ENCODE results near the gene CALHM5. TPM values are rescaled to one million over a fixed set of nuclear protein-coding genes. Genes with fewer than 3 reads are reported as not detected.
A peak's percentile ranks its signal among the peaks of the same experiment; 100 is the strongest.

The CALHM5 gene
- total and polyA plus RNA-seq, 2 experiments from 2014 or later: 0.51 to 9.8 TPM

GRCh38 chr6:116568821-116569755, 57.6 kb downstream of the CALHM5 start:
- no peaks in the 10 kb centered on the region for H3K27me3 ChIP-seq (replicated peaks; ENCODE audit: insufficient read depth)
- H2AFZ ChIP-seq: no peak overlapping the region
- 75% methylated on average over 7 of the region's 7 CpGs for WGBS, 2 experiments (ENCODE audit: low coverage in 1 of 2, low lambda C conversion rate in 2 of 2, missing lambda C conversion rate in 2 of 2)
- no peaks in the 10 kb centered on the region for H3K36me3 ChIP-seq (ENCODE audit: low read depth)
- peaks cover 45% of the 10 kb centered on the region for H3K79me2 ChIP-seq (ENCODE audit: insufficient read depth)
- peaks cover 47% of the 10 kb centered on the region for H3K4me1 ChIP-seq (ENCODE audit: insufficient read depth)
- peaks cover 31% of the 10 kb centered on the region for H3F3A ChIP-seq (ENCODE audit: insufficient read depth)
- no peak for TF ChIP-seq EZH2 (IDR thresholded peaks at IDR 0.05; ENCODE audit: insufficient read depth, poor library complexity, severe bottlenecking)
- TF ChIP-seq EZH2phosphoT487 (IDR thresholded peaks at IDR 0.05; ENCODE audit: insufficient read depth, low read depth): no peak
- peak overlapping the region; percentile 16 for H3K4me2 ChIP-seq (ENCODE audit: unreplicated experiment)
- H3K27ac ChIP-seq: peak overlapping the region; percentile 61
- H3K4me3 ChIP-seq: no peak overlapping the region
- peak; percentile 27 for DNase-seq
- no peaks in the 10 kb centered on the region for H3K9me2 ChIP-seq (ENCODE audit: insufficient read depth)
- H4K20me1 ChIP-seq (ENCODE audit: insufficient read depth): no peaks in the 10 kb centered on the region
- in situ Hi-C loops (cut with MboI): no loop called here
- peak overlapping the region; percentile 20; the same call in 1 of the 2 replicates for H3K9ac ChIP-seq
- no peaks in the 10 kb centered on the region for H3K9me3 ChIP-seq (ENCODE audit: low read depth)

DNA sequence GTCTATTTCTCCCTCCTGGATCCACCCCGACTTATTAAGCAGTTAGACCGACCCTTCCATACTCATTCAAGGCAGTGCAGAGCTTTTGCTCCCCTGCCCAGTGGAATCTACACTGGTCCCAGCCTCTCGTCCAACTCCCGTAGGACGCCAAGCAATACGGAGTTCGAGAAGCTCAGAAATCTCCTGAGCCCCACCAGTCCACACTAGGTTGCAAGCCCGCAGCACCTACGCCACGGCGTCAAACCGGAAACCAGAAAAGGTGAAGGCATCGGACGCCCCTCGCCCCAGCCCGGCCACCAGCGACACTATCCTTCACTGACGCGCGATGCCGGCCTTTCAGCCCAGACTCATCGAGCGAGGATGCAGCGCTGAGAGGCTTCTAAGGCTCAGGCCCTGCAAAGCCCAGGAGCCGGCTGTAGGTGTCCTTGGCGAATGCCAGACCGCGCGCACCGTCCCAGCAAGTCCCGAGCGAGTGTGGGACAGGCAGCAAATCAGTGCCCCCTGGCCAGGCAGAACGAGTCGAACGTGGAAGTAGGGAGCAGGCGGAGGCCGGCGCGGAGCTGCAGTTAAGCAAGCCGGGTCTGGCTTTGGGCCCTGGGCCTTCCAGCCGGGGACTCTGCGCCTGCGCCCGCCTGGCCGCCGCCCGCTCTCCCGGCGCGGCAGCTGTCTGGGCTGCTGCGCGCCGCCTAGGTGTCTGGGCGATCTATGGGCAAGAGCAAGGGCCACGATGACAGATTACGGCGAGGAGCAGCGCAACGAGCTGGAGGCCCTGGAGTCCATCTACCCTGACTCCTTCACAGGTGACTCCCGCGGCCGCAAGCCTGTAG, 59.6 kb downstream of the CALHM5 start, which contains the start of gene RWDD1:
Gene RWDD1 (plus strand): TSS at position 649 of the 827 bp plus-strand sequence. CDS start 79 bp downstream, at position 728.
- peak within 1 kb of the TSS; percentile 79 for H3K27ac ChIP-seq
- WGBS, 2 experiments (ENCODE audit: low coverage in 1 of 2, low lambda C conversion rate in 2 of 2, missing lambda C conversion rate in 2 of 2): 1% methylated on average over 59 to 62 of the region's 62 CpGs
- no peaks in the 10 kb centered on the region for H3K9me3 ChIP-seq (ENCODE audit: low read depth)
- H3K4me2 ChIP-seq (ENCODE audit: unreplicated experiment): peak within 1 kb of the TSS; percentile 91
- H3K9ac ChIP-seq: peak within 1 kb of the TSS; percentile 93
- peaks cover 39% of the 10 kb centered on the region for H3K4me1 ChIP-seq (ENCODE audit: insufficient read depth)
- H3K27me3 ChIP-seq (replicated peaks; ENCODE audit: insufficient read depth): no peaks in the 10 kb centered on the region
- DNase-seq: peak; percentile 100
- no peaks in the 10 kb centered on the region for H4K20me1 ChIP-seq (ENCODE audit: insufficient read depth)
- in situ Hi-C loops (cut with MboI): no loop called here
- H3K4me3 ChIP-seq: peak within 1 kb of the TSS; percentile 88
- no peaks in the 10 kb centered on the region for H3K9me2 ChIP-seq (ENCODE audit: insufficient read depth)
- peak within 1 kb of the TSS; percentile 93 for H2AFZ ChIP-seq
- peaks cover 64% of the 10 kb centered on the region for H3K79me2 ChIP-seq (ENCODE audit: insufficient read depth)
- peaks cover 31% of the 10 kb centered on the region for H3F3A ChIP-seq (ENCODE audit: insufficient read depth)
- TF ChIP-seq EZH2 (IDR thresholded peaks at IDR 0.05; ENCODE audit: insufficient read depth, poor library complexity, severe bottlenecking) (no peak), EZH2phosphoT487 (IDR thresholded peaks at IDR 0.05; ENCODE audit: insufficient read depth, low read depth) (no peak)
- H3K36me3 ChIP-seq (ENCODE audit: low read depth): no peaks in the 10 kb centered on the region; the same call in 1 of the 2 replicates

- Histone ChIP-seq H3K27me3 (replicated peaks; ENCODE audit: insufficient read depth) (no peaks in the 10 kb centered on the region), H3K9ac (peak overlapping the region; percentile 93), H3K79me2 (ENCODE audit: insufficient read depth) (peaks cover 70% of the 10 kb centered on the region), H3K4me1 (ENCODE audit: insufficient read depth) (peaks cover 39% of the 10 kb centered on the region), H3K4me2 (ENCODE audit: unreplicated experiment) (peak overlapping the region; percentile 90), H3K9me2 (ENCODE audit: insufficient read depth) (no peaks in the 10 kb centered on the region), H3K27ac (peak overlapping the region; percentile 79), H3K4me3 (peak overlapping the region; percentile 88), H4K20me1 (ENCODE audit: insufficient read depth) (no peaks in the 10 kb centered on the region), H3K9me3 (ENCODE audit: low read depth) (no peaks in the 10 kb centered on the region), H2AFZ (peak overlapping the region; percentile 87), H3F3A (ENCODE audit: insufficient read depth) (peaks cover 31% of the 10 kb centered on the region), H3K36me3 (ENCODE audit: low read depth) (no peaks in the 10 kb centered on the region; the same call in 1 of the 2 replicates)
- in situ Hi-C loops (cut with MboI): no loop called here
- TF ChIP-seq EZH2phosphoT487 (IDR thresholded peaks at IDR 0.05; ENCODE audit: insufficient read depth, low read depth) (no peak), EZH2 (IDR thresholded peaks at IDR 0.05; ENCODE audit: insufficient read depth, poor library complexity, severe bottlenecking) (no peak)
- DNase-seq: no peak
- 0% methylated on average over 11 to 12 of the region's 12 CpGs for WGBS, 2 experiments (ENCODE audit: low coverage in 1 of 2, low lambda C conversion rate in 2 of 2, missing lambda C conversion rate in 2 of 2)
These were observed 60.2 kb downstream of the CALHM5 start for GRCh38 chr6:116571683-116572000.

- Histone ChIP-seq H3K4me1 (ENCODE audit: insufficient read depth) (peaks cover 39% of the 10 kb centered on the region), H3K36me3 (ENCODE audit: low read depth) (no peaks in the 10 kb centered on the region; the same call in 1 of the 2 replicates), H3K4me3 (peak overlapping the region; percentile 88), H3F3A (ENCODE audit: insufficient read depth) (peaks cover 31% of the 10 kb centered on the region), H3K9ac (peak overlapping the region; percentile 93), H3K27me3 (replicated peaks; ENCODE audit: insufficient read depth) (no peaks in the 10 kb centered on the region), H3K27ac (peak overlapping the region; percentile 79), H3K4me2 (ENCODE audit: unreplicated experiment) (peak overlapping the region; percentile 90), H3K9me3 (ENCODE audit: low read depth) (no peaks in the 10 kb centered on the region), H3K9me2 (ENCODE audit: insufficient read depth) (no peaks in the 10 kb centered on the region), H4K20me1 (ENCODE audit: insufficient read depth) (no peaks in the 10 kb centered on the region), H3K79me2 (ENCODE audit: insufficient read depth) (peaks cover 75% of the 10 kb centered on the region), H2AFZ (peak overlapping the region; percentile 87)
- peak; percentile 75 for DNase-seq
- in situ Hi-C loops (cut with MboI): no loop called here
- TF ChIP-seq EZH2 (IDR thresholded peaks at IDR 0.05; ENCODE audit: insufficient read depth, poor library complexity, severe bottlenecking) (no peak), EZH2phosphoT487 (IDR thresholded peaks at IDR 0.05; ENCODE audit: insufficient read depth, low read depth) (no peak)
- WGBS, 2 experiments (ENCODE audit: low coverage in 1 of 2, low lambda C conversion rate in 2 of 2, missing lambda C conversion rate in 2 of 2): 2 to 3% methylated on average over 7 of the region's 7 CpGs
These were observed 60.7 kb downstream of the CALHM5 start for GRCh38 chr6:116572162-116572561.

Other genes starting within 250 kb of the CALHM5 start
- gene TSPYL1, start 231.7 kb upstream of the CALHM5 start, total RNA-seq (2014; rRNA removed; shearing (Covaris generic)): 79.4 and 89.1 TPM in 2 replicates
- 71.5 and 73.5 TPM in 2 replicates for gene TSPYL1, start 231.7 kb upstream of the CALHM5 start, polyA plus RNA-seq (2016; fragmentation: Nextera tagmentation; extraction: Ambion mirVana)
- 76.9 and 83.9 TPM in 2 replicates for gene DSE, start 140.7 kb upstream of the CALHM5 start, total RNA-seq (2014; rRNA removed; shearing (Covaris generic))
- 42.7 and 44.6 TPM in 2 replicates for gene DSE, start 140.7 kb upstream of the CALHM5 start, polyA plus RNA-seq (2016; fragmentation: Nextera tagmentation; extraction: Ambion mirVana)
- gene CALHM6, start 50.3 kb upstream of the CALHM5 start, total RNA-seq (2014; rRNA removed; shearing (Covaris generic)): not detected in 2 replicates
- gene CALHM6, start 50.3 kb upstream of the CALHM5 start, polyA plus RNA-seq (2016; fragmentation: Nextera tagmentation; extraction: Ambion mirVana): 1.6 and 1.7 TPM in 2 replicates
- 1.4 TPM in 1 of 2 replicates, not detected in the other for gene TRAPPC3L, start 34.0 kb downstream of the CALHM5 start, total RNA-seq (2014; rRNA removed; shearing (Covaris generic))
- gene TRAPPC3L, start 34.0 kb downstream of the CALHM5 start, polyA plus RNA-seq (2016; fragmentation: Nextera tagmentation; extraction: Ambion mirVana): 0.30 TPM in 1 of 2 replicates, not detected in the other
- not detected in 2 replicates for gene CALHM4, start 42.1 kb downstream of the CALHM5 start, total RNA-seq (2014; rRNA removed; shearing (Covaris generic))
- gene CALHM4, start 42.1 kb downstream of the CALHM5 start, polyA plus RNA-seq (2016; fragmentation: Nextera tagmentation; extraction: Ambion mirVana): not detected in 2 replicates
- 37.7 and 46.0 TPM in 2 replicates for gene RWDD1, start 59.9 kb downstream of the CALHM5 start, total RNA-seq (2014; rRNA removed; shearing (Covaris generic))
- gene RWDD1, start 59.9 kb downstream of the CALHM5 start, polyA plus RNA-seq (2016; fragmentation: Nextera tagmentation; extraction: Ambion mirVana): 102 and 112 TPM in 2 replicates
- 1.0 TPM in 1 of 2 replicates, not detected in the other for gene RSPH4A, start 104.8 kb downstream of the CALHM5 start, total RNA-seq (2014; rRNA removed; shearing (Covaris generic))
- gene RSPH4A, start 104.8 kb downstream of the CALHM5 start, polyA plus RNA-seq (2016; fragmentation: Nextera tagmentation; extraction: Ambion mirVana): 0.15 TPM in 1 of 2 replicates, not detected in the other
- 11.9 and 15.5 TPM in 2 replicates for gene ZUP1, start 157.1 kb downstream of the CALHM5 start, total RNA-seq (2014; rRNA removed; shearing (Covaris generic))
- 9.5 and 9.8 TPM in 2 replicates for gene ZUP1, start 157.1 kb downstream of the CALHM5 start, polyA plus RNA-seq (2016; fragmentation: Nextera tagmentation; extraction: Ambion mirVana)
- gene KPNA5, start 169.6 kb downstream of the CALHM5 start, total RNA-seq (2014; rRNA removed; shearing (Covaris generic)): 3.4 and 6.3 TPM in 2 replicates
- 2.4 and 2.9 TPM in 2 replicates for gene KPNA5, start 169.6 kb downstream of the CALHM5 start, polyA plus RNA-seq (2016; fragmentation: Nextera tagmentation; extraction: Ambion mirVana)